ENCODE results near the gene DBR1. TPM values are rescaled to one million over a fixed set of nuclear protein-coding genes. Genes with fewer than 3 reads are reported as not detected.

Gene DBR1
- total RNA-seq, 1 experiment from 2014 or later: 33.1 TPM

DNA sequence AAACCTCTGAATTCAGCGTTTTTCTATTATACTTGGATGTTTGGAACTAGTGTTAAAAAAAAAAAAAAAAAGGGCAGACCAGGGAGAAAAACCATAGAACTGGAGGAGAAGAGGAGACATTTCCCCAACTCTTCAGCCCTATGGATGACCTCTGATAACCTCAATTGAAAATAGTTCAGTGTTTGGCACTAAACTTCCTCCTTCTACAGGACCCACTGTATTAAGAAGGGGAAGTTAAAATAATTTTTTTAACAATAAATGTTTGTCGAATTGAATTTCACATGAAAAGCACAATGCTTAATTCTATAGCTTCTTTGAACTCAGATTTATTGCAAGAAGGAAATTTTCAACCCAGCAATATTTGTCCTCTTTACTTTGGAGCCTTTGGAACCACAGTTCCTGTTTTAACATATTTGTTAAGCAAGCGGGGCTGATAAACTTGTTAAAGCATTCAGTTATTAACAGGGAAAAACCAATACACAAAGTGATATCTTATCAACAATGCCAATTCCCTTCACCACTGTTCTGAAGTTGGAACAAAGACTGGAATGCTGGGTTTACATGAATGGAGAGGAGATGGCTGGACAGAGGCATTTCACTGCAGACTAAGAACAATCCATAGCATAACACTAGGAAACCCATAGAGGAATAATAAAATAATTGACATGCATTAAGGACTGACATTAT, 39.4 kb downstream of the DBR1 start:
- DNase-seq (ENCODE audit: low spot score): no peak
- Histone ChIP-seq H3K9me3 (ENCODE audit: low read depth, low read length, poor library complexity, severe bottlenecking) (no peaks in the 10 kb centered on the region), H3K36me3 (ENCODE audit: insufficient read depth, low read length, poor library complexity, severe bottlenecking) (no peaks in the 10 kb centered on the region), H3K27ac (ENCODE audit: low read depth, low read length, poor library complexity, severe bottlenecking) (no peak overlapping the region), H3K27me3 (replicated peaks; ENCODE audit: insufficient read depth, low read depth, low read length, poor library complexity) (no peaks in the 10 kb centered on the region), H3K4me1 (ENCODE audit: insufficient read depth, low read length, poor library complexity, severe bottlenecking) (no peaks in the 10 kb centered on the region), H3K4me3 (ENCODE audit: low read depth, low read length, poor library complexity, severe bottlenecking) (no peak overlapping the region)
- CTCF ChIA-PET: no interaction called here
- POLR2A ChIA-PET (ENCODE audit: low non-redundant PET): no interaction called here
- intact Hi-C loops (cut with micrococcal nuclease; ENCODE audit: unreplicated experiment): no loop called here
- TF ChIP-seq, protein P1, sequence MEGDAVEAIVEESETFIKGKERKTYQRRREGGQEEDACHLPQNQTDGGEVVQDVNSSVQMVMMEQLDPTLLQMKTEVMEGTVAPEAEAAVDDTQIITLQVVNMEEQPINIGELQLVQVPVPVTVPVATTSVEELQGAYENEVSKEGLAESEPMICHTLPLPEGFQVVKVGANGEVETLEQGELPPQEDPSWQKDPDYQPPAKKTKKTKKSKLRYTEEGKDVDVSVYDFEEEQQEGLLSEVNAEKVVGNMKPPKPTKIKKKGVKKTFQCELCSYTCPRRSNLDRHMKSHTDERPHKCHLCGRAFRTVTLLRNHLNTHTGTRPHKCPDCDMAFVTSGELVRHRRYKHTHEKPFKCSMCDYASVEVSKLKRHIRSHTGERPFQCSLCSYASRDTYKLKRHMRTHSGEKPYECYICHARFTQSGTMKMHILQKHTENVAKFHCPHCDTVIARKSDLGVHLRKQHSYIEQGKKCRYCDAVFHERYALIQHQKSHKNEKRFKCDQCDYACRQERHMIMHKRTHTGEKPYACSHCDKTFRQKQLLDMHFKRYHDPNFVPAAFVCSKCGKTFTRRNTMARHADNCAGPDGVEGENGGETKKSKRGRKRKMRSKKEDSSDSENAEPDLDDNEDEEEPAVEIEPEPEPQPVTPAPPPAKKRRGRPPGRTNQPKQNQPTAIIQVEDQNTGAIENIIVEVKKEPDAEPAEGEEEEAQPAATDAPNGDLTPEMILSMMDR (conservative IDR thresholded peaks at IDR 0.05; ENCODE audit: low read depth, low read length): no peak
- no peak for TF ChIP-seq EZH2 (IDR thresholded peaks at IDR 0.05; ENCODE audit: borderline replicate concordance, low read depth, low read length, poor library complexity, severe bottlenecking)
- BruUV-seq (replicated peaks): no TSS peak

GRCh38 chr3:138132239-138132638, 42.5 kb downstream of the DBR1 start, which contains the start of gene A4GNT:
Gene A4GNT (minus strand): TSS chr3:138132390. CDS start chr3:138131256, 1,134 bp downstream.
- H3K9me3 ChIP-seq (ENCODE audit: low read depth, low read length, poor library complexity, severe bottlenecking): no peaks in the 10 kb centered on the region
- no peak for DNase-seq (ENCODE audit: low spot score)
- CTCF ChIA-PET: no interaction called here
- no peak within 1 kb of the TSS for H3K4me3 ChIP-seq (ENCODE audit: low read depth, low read length, poor library complexity, severe bottlenecking)
- BruUV-seq (replicated peaks): no TSS peak
- TF ChIP-seq, protein P1 (conservative IDR thresholded peaks at IDR 0.05; ENCODE audit: low read depth, low read length): no peak
- no peak for TF ChIP-seq EZH2 (IDR thresholded peaks at IDR 0.05; ENCODE audit: borderline replicate concordance, low read depth, low read length, poor library complexity, severe bottlenecking)
- POLR2A ChIA-PET (ENCODE audit: low non-redundant PET): no interaction called here
- intact Hi-C loops (cut with micrococcal nuclease; ENCODE audit: unreplicated experiment): no loop called here
- H3K27ac ChIP-seq (ENCODE audit: low read depth, low read length, poor library complexity, severe bottlenecking): no peak within 1 kb of the TSS
- H3K27me3 ChIP-seq (replicated peaks; ENCODE audit: insufficient read depth, low read depth, low read length, poor library complexity): no peaks in the 10 kb centered on the region
- H3K36me3 ChIP-seq (ENCODE audit: insufficient read depth, low read length, poor library complexity, severe bottlenecking): no peaks in the 10 kb centered on the region
- H3K4me1 ChIP-seq (ENCODE audit: insufficient read depth, low read length, poor library complexity, severe bottlenecking): no peaks in the 10 kb centered on the region

DNA sequence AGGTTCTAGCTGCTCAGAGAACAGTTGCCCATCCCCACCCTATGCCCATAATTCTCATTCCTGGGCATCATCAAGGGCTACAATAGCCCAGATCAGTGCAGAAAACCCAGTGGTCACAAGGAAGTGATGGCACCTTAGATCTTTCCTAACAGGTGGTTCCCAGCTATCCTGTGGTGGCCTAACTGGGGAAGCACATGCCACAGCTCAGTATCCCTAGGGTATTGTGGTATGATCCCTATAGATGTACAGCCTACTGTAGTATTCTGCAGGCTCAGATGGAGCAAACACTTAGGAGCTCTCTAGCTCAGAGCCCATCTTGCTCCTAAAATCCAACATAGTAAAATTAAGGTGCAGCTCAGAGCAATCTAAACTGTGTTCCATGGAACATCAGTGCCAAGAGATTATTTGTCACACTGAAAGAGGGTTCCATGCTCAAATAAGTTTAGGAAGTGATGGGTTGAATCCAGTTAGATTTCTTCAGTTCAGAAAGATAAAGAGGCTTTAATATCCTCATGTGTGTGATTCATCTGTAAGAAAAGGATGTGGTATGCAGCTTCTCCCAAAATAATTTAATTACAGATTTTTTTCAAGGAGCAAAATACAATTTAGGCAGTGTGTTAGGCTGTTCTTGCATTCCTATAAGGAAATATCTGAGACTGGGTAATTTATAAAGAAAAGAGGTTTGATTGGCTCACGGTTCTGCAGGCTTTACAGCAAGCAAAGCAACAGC, 46.9 kb downstream of the DBR1 start:
- Histone ChIP-seq H3K9me3 (ENCODE audit: low read depth, low read length, poor library complexity, severe bottlenecking) (peaks cover 3% of the 10 kb centered on the region), H3K27ac (ENCODE audit: low read depth, low read length, poor library complexity, severe bottlenecking) (no peak overlapping the region), H3K27me3 (replicated peaks; ENCODE audit: insufficient read depth, low read depth, low read length, poor library complexity) (no peaks in the 10 kb centered on the region), H3K36me3 (ENCODE audit: insufficient read depth, low read length, poor library complexity, severe bottlenecking) (no peaks in the 10 kb centered on the region), H3K4me1 (ENCODE audit: insufficient read depth, low read length, poor library complexity, severe bottlenecking) (peaks cover 12% of the 10 kb centered on the region), H3K4me3 (ENCODE audit: low read depth, low read length, poor library complexity, severe bottlenecking) (no peak overlapping the region)
- no TSS peak for BruUV-seq (replicated peaks)
- intact Hi-C loops (cut with micrococcal nuclease; ENCODE audit: unreplicated experiment): no loop called here
- TF ChIP-seq EZH2 (IDR thresholded peaks at IDR 0.05; ENCODE audit: borderline replicate concordance, low read depth, low read length, poor library complexity, severe bottlenecking): no peak
- TF ChIP-seq, protein P1 (conservative IDR thresholded peaks at IDR 0.05; ENCODE audit: low read depth, low read length): no peak
- DNase-seq (ENCODE audit: low spot score): no peak
- CTCF ChIA-PET: no interaction called here
- POLR2A ChIA-PET (ENCODE audit: low non-redundant PET): no interaction called here
